ENCODE results near the gene DIP2C.

GRCh38 chr10:244227-244626 is 445.2 kb downstream of the DIP2C start:
- TF ChIP-seq CTCF (IDR thresholded peaks at IDR 0.05) (no peak), POLR2AphosphoS5 (IDR thresholded peaks at IDR 0.05) (no peak), POLR2A (IDR thresholded peaks at IDR 0.05) (no peak), EP300 (IDR thresholded peaks at IDR 0.05; ENCODE audit: low read depth) (no peak)

Data from transverse colon (tissue), 4 donors.